ENCODE measurements around the gene MACROD2.

Gene MACROD2

DNA sequence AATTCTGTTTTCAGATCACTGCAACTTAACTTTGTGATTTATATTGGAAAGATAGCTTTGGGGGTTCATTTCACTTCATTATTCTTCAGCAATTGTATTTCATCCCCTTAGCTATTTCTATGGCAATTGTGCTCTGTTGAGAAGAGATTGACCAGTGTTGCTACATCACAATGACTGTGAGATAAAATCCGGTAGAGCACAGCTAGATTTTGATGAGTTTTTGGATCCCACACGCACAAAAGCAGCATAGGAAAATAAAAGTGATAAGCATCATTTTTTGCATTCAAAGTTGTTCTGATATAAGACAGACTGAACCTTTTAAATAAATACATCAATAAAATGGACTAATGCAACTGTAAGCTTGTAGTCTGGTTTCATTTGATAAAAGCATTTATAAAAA lies 1843.2 kb downstream of the MACROD2 start:
- Histone ChIP-seq H3K4me3 (replicated peaks; ENCODE audit: low read depth, low read length) (no peak overlapping the region), H3K27me3 (replicated peaks; ENCODE audit: control insufficient read depth, insufficient read depth, low read length) (no peaks in the 10 kb centered on the region), H3K36me3 (ENCODE audit: control insufficient read depth, insufficient read depth, low read length) (no peaks in the 10 kb centered on the region)
- no peak for TF ChIP-seq CTCF (IDR thresholded peaks at IDR 0.05; ENCODE audit: insufficient read depth, low read length, poor library complexity, severe bottlenecking)
- no peak for DNase-seq (ENCODE audit: extremely low read depth, insufficient read length)

DNA sequence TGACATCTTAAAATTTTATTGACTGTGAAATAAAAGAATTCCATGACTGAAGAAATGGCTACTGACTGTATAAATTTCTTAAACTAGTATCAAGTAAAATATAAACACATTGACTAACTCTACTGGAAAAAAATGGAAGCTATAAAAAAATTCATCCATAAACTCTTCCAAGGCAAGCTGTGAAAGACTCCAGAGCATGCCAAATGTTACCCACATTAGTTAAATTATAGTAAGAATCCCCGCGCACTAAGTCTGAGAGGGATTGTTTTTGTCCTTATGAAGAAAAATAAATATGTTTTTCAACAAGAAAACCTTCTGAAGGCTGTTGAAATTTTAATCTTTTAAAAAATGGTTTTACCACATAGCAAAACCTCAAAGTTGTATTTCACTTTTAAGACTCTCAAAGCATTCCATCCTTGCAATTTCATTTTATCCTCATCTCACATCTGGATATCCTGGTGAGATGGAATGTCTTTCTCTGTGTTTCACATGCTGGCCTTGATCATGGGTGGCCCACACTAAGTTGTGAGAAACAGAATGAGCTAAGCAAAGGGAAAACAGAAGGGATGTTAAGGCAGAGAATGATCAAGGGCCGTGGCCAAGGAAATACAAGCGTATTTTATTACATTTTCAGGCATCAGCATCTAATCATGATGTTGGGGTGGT lies 1845.5 kb downstream of the MACROD2 start:
- no peaks in the 10 kb centered on the region for H3K36me3 ChIP-seq (ENCODE audit: control insufficient read depth, insufficient read depth, low read length)
- H3K4me3 ChIP-seq (replicated peaks; ENCODE audit: low read depth, low read length), result no peak overlapping the region
- no peak for TF ChIP-seq CTCF (IDR thresholded peaks at IDR 0.05; ENCODE audit: insufficient read depth, low read length, poor library complexity, severe bottlenecking)
- no peaks in the 10 kb centered on the region for H3K27me3 ChIP-seq (replicated peaks; ENCODE audit: control insufficient read depth, insufficient read depth, low read length)
- no peak for DNase-seq (ENCODE audit: extremely low read depth, insufficient read length)

- peak; percentile 44 for TF ChIP-seq CTCF (IDR thresholded peaks at IDR 0.05; ENCODE audit: insufficient read depth, low read length, poor library complexity, severe bottlenecking)
- Histone ChIP-seq H3K27me3 (replicated peaks; ENCODE audit: control insufficient read depth, insufficient read depth, low read length) (no peaks in the 10 kb centered on the region), H3K4me3 (replicated peaks; ENCODE audit: low read depth, low read length) (no peak overlapping the region), H3K36me3 (ENCODE audit: control insufficient read depth, insufficient read depth, low read length) (no peaks in the 10 kb centered on the region)
- no peak for DNase-seq (ENCODE audit: extremely low read depth, insufficient read length)
These were observed 1847.6 kb downstream of the MACROD2 start for GRCh38 chr20:15842872-15843271.

GRCh38 chr20:15843777-15844176 lies 1848.5 kb downstream of the MACROD2 start:
- no peak for TF ChIP-seq CTCF (IDR thresholded peaks at IDR 0.05; ENCODE audit: insufficient read depth, low read length, poor library complexity, severe bottlenecking)
- Histone ChIP-seq H3K27me3 (replicated peaks; ENCODE audit: control insufficient read depth, insufficient read depth, low read length) (no peaks in the 10 kb centered on the region), H3K36me3 (ENCODE audit: control insufficient read depth, insufficient read depth, low read length) (no peaks in the 10 kb centered on the region), H3K4me3 (replicated peaks; ENCODE audit: low read depth, low read length) (no peak overlapping the region)
- DNase-seq (ENCODE audit: extremely low read depth, insufficient read length), result no peak

- H3K27me3 ChIP-seq (replicated peaks; ENCODE audit: control insufficient read depth, insufficient read depth, low read length), result no peaks in the 10 kb centered on the region
- no peak for TF ChIP-seq CTCF (IDR thresholded peaks at IDR 0.05; ENCODE audit: insufficient read depth, low read length, poor library complexity, severe bottlenecking)
- DNase-seq (ENCODE audit: extremely low read depth, insufficient read length), result no peak
- H3K36me3 ChIP-seq (ENCODE audit: control insufficient read depth, insufficient read depth, low read length), result no peaks in the 10 kb centered on the region
- no peak overlapping the region for H3K4me3 ChIP-seq (replicated peaks; ENCODE audit: low read depth, low read length)
These were observed 1852.0 kb downstream of the MACROD2 start for GRCh38 chr20:15847196-15847784.

All from GM06990 (cell line).